Testis (tissue), 3 donors: ENCODE results near the gene KCNF1. TPM values are rescaled to one million over a fixed set of nuclear protein-coding genes. Genes with fewer than 3 reads are reported as not detected.

Experiments used
- DNase-seq: peaks from one replicate; pipeline ENCODE4 v3.0.0-alpha.2; 2019
- H3K27ac ChIP-seq, 2 donors: fragments of 200-600 bp; sonication (generic); one replicate each; pipeline ENCODE4 v1.5.1; 2019
- H3K27me3 ChIP-seq: fragments of 200-600 bp; sonication (generic); one replicate; pipeline ENCODE4 v1.5.1; 2019
- H3K36me3 ChIP-seq: fragments of 200-600 bp; sonication (generic); one replicate; pipeline ENCODE4 v1.5.1; 2017; ENCODE audit warnings: low read depth; ENCODE audit errors: missing control alignments
- H3K4me1 ChIP-seq: fragments of 200-600 bp; sonication (generic); one replicate; pipeline ENCODE4 v1.5.1; 2019
- H3K4me3 ChIP-seq, 2 donors: fragments of 200-600 bp; sonication (generic); one replicate each; pipeline ENCODE4 v1.5.1; 2017 to 2019
- H3K9me3 ChIP-seq: fragments of 200-600 bp; sonication (generic); one replicate; pipeline ENCODE4 v1.5.1; 2017
- POLR2A ChIP-seq: fragments of 450-650 bp; IDR thresholded peaks from one replicate; pipeline ENCODE4 v1.6.1; 2017; ENCODE audit warnings: antibody characterized with exemption, mild to moderate bottlenecking, moderate library complexity
- WGBS, 2 donors: methylation state at CpG; one replicate each; pipeline ENCODE4 v1.1.5; 2018; 5-methylcytosine and 5-hydroxymethylcytosine counted together
- intact Hi-C: fragments of 100-400 bp; cut with DNase I; formaldehyde crosslinking; loops from one replicate; pipeline ENCODE4 v1.15.1; 2023; ENCODE audit warnings: low total_unique reads
- polyA plus RNA-seq: library from polyadenylated mRNA; stranded (reverse); fragments of 350-450 nt; fragmentation: Illumina TruSeq; extraction: RNeasy Lipid Tissue Mini Kit (QIAGEN cat#74804); gene quantifications from one replicate; pipeline ENCODE4 v1.2.3, GENCODE V29; 2014; ENCODE audit warnings: low read depth, low replicate concordance; ENCODE audit not compliant: insufficient read depth
- total RNA-seq, 2 donors: library from RNA; depleted of rRNA; stranded (reverse); fragments of >200 nt; gene quantifications; one replicate each; pipeline ENCODE4 v1.2.3, GENCODE V29; 2016
- TF ChIP-seq, protein P1 (sequence below), 3 experiments: fragments of 450-650 bp in 2 of 3; fragments of 200-600 bp in 1 of 3; sonication (generic) in 1 of 3; IDR thresholded peaks; one replicate each; pipeline ENCODE4 v1.5.1; 2016 to 2019; ENCODE audit warnings: antibody characterized with exemption in 3 of 3, mild to moderate bottlenecking in 2 of 3, moderate library complexity in 1 of 3

KCNF1 gene
- total and polyA plus RNA-seq, 3 donors from 2014 or later: 0.19 to 0.70 (median 0.63) TPM

DNA sequence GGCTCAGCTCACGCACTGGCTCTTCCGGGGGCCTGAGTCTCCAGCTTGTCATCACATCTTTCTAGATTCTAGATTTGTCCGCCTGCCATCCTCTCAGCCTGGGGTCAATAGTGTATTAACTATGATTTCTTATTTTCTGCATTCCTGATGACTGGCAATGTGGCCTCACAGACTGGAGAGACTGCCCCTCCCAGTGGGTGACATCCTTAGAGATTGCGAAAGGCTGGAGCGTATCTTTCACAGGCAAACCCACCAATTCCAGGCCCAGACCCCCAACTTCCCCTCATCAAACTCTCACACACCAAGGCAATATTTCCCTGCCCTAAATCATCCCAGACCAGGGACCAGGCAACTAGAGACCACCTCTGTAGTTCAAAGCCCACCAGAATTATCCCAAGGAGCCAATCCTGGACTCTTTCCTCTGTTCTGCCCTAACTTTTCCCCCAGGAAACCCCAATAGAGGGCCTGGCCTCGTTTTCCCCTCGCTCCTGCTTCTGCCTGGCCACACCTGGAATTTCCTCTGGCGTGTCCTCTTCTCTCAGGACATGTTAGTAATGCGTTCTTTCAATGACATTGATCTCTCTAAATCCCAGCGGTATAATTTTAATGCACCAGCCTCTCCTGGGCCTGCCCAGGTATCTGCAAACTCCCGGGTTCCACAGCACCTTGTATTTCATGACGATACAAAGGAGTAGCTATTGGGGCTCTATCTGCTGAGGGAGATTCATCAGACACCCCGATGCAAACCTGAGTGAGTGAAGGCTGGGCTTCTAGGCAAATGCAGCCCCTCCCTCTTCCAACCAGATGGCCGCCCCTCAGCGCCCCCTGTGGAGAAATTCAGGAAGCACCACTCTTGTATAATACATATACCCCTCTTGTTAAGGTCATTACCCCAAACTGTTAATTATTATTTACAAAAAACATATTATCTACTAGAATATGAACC lies 2.4 kb upstream of the KCNF1 start:
- H3K27me3 ChIP-seq: no peaks in the 10 kb centered on the region
- intact Hi-C loops: no loop called here
- H3K9me3 ChIP-seq: no peaks in the 10 kb centered on the region
- no peak for DNase-seq
- WGBS, 2 donors: 76% methylated on average over 14 to 15 of the region's 15 CpGs
- H3K4me1 ChIP-seq: no peaks in the 10 kb centered on the region
- no peak overlapping the region for H3K4me3 ChIP-seq
- no peaks in the 10 kb centered on the region for H3K36me3 ChIP-seq
- no peak overlapping the region for H3K27ac ChIP-seq
- TF ChIP-seq, protein P1, sequence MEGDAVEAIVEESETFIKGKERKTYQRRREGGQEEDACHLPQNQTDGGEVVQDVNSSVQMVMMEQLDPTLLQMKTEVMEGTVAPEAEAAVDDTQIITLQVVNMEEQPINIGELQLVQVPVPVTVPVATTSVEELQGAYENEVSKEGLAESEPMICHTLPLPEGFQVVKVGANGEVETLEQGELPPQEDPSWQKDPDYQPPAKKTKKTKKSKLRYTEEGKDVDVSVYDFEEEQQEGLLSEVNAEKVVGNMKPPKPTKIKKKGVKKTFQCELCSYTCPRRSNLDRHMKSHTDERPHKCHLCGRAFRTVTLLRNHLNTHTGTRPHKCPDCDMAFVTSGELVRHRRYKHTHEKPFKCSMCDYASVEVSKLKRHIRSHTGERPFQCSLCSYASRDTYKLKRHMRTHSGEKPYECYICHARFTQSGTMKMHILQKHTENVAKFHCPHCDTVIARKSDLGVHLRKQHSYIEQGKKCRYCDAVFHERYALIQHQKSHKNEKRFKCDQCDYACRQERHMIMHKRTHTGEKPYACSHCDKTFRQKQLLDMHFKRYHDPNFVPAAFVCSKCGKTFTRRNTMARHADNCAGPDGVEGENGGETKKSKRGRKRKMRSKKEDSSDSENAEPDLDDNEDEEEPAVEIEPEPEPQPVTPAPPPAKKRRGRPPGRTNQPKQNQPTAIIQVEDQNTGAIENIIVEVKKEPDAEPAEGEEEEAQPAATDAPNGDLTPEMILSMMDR (IDR thresholded peaks at IDR 0.05): peak in 2 of 3 experiments; percentile 14 to 45
- no peak for TF ChIP-seq POLR2A

DNA sequence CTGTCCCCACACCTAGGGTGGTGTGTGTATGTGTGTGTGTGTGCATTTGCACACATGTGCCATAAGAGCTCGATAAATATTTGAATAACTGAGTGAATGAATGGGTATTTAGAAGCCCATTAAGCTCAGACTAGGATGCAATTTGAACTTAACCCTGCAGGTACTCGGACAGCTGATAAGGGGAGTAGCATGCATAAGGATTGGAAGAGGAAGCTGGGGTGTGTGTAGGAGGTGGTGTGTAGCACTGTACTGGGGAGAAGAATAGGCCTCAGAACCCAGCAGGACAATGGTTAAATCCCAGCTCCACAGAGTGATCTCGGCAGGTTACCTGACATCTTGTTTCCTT lies 1.8 kb upstream of the KCNF1 start:
- Histone ChIP-seq H3K27me3 (no peaks in the 10 kb centered on the region), H3K4me3 (no peak overlapping the region), H3K27ac (no peak overlapping the region), H3K36me3 (no peaks in the 10 kb centered on the region), H3K4me1 (no peaks in the 10 kb centered on the region), H3K9me3 (no peaks in the 10 kb centered on the region)
- intact Hi-C loops: no loop called here
- TF ChIP-seq, protein P1 (IDR thresholded peaks at IDR 0.05): no peak
- no peak for TF ChIP-seq POLR2A
- no peak for DNase-seq
- WGBS, 2 donors: 67 to 75% methylated on average over 3 of the region's 3 CpGs

DNA sequence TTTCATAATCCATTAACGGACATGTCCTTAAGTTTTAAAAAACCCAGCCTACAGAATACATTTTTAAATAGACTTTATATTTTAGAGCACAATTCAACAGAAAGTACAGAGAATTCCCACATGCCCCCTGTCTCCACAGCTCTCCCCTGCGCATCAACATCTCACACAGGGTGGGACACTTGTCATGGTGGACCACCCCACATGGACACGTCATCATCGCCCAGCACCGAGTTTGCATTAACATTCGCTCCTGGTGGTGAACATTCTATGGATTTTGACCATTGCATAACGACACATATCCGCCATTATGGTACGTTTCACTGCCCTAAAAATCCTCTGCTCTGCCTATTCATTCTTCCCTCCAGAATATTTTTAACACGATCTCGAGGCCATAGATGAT lies 1.1 kb upstream of the KCNF1 start:
- H3K27me3 ChIP-seq: no peaks in the 10 kb centered on the region
- H3K27ac ChIP-seq: no peak overlapping the region
- DNase-seq: no peak
- H3K4me1 ChIP-seq: no peaks in the 10 kb centered on the region
- H3K4me3 ChIP-seq: no peak overlapping the region
- no peaks in the 10 kb centered on the region for H3K36me3 ChIP-seq
- TF ChIP-seq, protein P1 (IDR thresholded peaks at IDR 0.05): no peak
- no peak for TF ChIP-seq POLR2A
- 73 to 76% methylated on average over 11 of the region's 11 CpGs for WGBS, 2 donors
- no peaks in the 10 kb centered on the region for H3K9me3 ChIP-seq
- intact Hi-C loops: no loop called here

DNA sequence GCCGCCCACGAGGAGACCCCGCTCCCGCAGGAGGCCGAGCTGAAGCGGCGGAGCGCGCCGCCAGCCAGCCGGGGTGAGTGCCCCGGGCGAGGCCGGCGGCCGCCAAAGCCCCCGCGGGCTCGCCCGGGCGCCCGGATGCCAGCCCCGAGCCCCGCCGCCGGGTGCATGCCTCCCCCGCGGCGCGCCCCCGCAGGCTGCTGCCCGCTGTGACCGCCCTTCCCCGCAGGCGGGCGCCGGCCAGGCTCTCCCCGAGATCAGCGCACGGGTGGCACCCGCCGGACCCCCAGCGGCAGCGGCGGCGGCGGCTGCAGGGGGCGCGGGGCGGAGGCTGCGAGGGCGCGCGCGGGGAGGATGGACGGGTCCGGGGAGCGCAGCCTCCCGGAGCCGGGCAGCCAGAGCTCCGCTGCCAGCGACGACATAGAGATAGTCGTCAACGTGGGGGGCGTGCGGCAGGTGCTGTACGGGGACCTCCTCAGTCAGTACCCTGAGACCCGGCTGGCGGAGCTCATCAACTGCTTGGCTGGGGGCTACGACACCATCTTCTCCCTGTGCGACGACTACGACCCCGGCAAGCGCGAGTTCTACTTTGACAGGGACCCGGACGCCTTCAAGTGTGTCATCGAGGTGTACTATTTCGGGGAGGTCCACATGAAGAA lies 470 bp downstream of the KCNF1 start:
- no peak for TF ChIP-seq POLR2A
- TF ChIP-seq, protein P1 (IDR thresholded peaks at IDR 0.05): no peak
- Histone ChIP-seq H3K4me3 (peak overlapping the region; percentile 29 to 36), H3K27me3 (no peaks in the 10 kb centered on the region), H3K27ac (no peak overlapping the region), H3K36me3 (no peaks in the 10 kb centered on the region), H3K9me3 (no peaks in the 10 kb centered on the region), H3K4me1 (no peaks in the 10 kb centered on the region)
- 31 to 36% methylated on average over 9 to 18 of the region's 81 CpGs for WGBS, 2 donors
- no peak for DNase-seq
- intact Hi-C loops: no loop called here
